GM19324 (cell line): Measurements from ENCODE around the gene GLI3.

ENCODE experiments used
- ATAC-seq: cut with Tn5 transposase; IDR thresholded peaks from one replicate; pipeline ENCODE4 v1.9.1; 2021; ENCODE audit warnings: mild to moderate bottlenecking, moderate library complexity; ENCODE audit not compliant: unreplicated experiment, low FRiP score

The GLI3 gene

DNA sequence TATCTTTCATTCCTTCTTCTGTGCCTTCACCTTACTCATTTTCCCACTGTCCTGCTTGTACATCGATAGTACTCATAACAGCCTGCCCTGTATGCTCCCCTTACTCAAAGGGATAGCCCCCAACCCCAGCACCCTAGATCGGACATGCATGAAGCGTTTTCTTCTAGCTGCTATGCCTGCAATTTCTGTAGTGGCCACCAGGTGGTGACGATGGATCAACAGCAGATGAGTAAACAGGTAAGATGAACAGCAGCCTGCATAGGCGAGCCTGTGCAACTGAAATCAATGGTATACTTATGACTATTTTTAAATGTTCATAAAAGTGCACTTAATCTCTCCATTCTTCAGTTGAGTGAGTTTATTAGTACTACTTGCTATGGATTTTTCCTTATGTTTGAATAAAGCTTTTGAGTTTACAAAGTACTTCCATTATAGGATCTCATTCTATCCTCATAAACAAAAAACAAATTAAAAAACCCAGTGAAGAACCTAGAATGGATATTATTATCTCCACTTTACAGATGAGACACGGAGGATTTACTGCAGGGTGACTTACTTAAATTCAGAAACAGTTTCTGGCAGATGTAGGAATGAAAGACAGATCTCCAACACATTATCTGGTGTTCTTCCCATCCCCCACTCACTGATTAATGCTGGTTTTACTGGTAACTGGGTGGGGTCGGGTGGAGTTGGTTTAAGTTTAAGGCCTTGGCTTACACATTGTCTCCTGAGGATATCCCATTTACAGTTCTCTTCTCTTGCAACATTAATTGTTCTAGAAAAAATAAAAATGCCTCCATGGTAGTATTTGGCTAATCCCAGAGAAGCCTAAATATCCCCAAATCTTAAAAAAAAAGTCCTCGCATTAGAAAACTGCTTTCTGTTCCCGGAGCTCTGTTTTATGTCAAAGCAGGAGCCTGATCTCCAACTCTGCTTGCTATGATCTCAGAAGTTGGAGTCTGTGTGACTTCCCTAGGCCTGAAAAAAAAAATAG, 222.1 kb downstream of the GLI3 start:
- ATAC-seq = no peak

DNA sequence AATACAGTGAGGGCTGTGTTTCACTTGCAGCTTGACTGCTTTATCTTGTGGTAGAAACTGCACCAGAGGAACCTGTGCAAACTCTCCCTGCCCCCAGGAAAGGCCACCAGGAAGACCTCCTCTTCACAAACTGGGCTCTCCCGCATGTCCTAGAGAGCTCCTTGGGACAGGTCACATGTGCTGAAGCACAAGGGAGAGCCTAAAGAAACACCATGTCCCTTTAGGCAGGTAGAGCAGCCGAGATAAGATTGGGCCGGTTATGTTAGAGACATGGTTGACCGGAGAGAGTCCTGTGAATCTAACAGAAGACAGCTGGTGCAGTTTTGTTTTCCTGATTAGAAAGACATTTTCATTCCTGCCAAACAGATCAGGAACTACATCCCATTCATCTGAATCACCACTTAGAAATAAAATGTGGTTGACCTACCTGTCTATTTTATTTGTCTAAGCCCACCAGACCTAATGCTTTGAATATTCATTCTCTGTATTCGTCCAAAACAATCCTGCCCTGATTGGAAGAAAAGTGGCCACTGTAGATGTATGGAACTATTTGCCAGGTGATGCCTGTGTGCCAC, 224.1 kb downstream of the GLI3 start:
- no peak for ATAC-seq

DNA sequence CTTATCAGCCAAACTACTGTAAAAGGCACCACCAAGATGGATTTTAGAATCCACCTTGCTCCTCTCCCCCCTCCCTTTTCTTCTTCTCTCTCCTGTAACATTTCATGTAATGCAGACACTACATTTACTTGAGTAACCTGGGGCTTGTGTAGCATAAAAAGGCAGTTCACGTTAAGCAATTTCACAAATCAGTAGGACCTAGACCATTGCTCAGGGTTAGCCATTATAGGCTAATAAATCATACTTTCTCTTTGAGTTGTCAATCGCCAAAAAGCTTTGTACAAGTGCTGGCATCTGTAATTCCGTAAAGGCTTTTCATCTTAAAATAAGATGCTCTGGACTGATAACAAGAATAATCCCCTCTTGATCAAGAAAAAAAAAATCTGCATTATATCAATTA, 224.7 kb downstream of the GLI3 start:
- ATAC-seq = no peak

DNA sequence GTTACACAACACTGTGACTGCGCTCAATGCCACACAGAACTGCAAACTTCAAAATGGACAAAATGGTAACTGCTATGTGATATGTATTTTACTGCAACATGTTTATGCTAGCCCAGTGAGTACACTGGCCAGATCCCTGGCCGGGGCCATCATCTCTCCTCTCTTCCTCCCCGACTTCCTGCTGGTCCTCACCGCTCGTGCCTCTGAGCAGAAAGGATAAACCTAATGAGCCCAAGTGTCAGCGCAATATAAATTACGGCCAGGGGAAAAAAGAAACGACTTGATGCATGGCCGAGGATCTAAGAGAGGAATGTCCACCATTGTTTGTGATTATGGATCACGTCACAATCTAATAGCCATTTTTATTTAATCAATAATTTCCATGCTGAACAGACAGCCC, 225.2 kb downstream of the GLI3 start:
- ATAC-seq = no peak

DNA sequence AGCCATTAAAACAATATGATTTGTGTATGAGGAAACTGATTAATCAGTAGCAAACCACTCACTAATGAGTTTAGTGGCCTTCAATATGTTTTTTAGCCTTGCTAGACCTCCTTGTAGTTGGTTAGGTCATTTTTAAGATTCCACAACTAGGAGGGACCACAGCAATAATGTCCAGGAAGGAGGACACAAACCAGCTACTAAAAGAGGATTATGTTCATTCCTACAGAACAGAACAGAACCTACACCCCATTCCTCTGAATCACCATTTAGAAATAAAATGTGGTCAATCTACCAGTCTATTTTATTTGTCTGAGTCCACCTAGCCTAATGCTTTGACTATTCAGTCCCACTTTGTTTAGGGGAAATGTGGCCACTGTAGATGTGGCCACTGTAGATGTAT, 226.3 kb downstream of the GLI3 start:
- no peak for ATAC-seq

DNA sequence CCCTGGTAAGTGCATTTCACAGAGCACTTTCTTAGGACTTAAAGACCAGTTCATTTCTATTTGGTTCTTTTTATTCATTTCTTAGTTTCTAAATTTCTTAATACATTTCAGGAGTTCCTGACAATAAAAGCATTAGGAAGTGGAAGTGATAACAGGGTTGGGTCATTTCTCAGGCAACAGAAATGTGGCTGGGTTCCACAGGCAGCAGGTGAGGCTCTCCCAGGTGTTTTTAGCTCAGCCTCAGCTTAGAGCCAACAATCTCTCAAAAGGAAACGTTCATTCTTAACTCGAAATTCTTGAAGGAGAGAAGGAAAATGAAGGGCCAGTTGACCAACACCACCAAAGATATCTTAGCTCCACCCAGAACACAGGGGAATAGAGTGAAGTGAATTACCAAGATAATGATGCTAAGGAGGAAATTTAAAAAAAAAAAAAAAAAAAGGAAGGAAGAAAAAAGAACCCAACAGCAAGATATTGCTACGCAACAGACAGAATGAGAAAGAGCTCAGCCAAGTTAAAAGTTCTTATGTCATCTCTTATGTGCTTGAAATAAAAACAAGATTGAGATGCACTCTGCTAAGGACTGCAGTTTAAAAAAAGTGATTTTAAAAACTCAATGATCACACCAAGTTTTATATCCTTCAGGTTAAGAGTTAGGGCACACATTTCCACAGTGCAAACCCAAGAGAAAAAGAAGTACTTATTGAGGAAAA, 230.1 kb downstream of the GLI3 start:
- no peak for ATAC-seq

DNA sequence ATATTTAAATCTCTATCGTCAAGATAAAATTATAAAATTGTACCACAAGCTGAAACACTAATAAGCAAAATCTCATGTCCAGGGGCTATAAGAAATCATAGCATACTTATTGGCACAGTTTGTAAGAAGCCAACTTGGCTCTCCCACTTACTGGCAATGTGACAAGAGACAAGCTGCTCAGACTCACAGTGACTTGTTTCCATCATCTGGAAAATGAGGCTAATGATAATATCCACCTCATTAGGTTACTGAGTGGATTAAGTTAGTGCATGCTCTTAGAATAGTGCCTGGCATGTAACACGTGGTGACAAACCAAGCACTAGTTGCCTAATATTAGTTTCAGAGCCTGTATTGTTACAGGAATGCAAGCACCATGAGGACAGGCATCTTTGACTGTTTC, 234.4 kb downstream of the GLI3 start:
- no peak for ATAC-seq

DNA sequence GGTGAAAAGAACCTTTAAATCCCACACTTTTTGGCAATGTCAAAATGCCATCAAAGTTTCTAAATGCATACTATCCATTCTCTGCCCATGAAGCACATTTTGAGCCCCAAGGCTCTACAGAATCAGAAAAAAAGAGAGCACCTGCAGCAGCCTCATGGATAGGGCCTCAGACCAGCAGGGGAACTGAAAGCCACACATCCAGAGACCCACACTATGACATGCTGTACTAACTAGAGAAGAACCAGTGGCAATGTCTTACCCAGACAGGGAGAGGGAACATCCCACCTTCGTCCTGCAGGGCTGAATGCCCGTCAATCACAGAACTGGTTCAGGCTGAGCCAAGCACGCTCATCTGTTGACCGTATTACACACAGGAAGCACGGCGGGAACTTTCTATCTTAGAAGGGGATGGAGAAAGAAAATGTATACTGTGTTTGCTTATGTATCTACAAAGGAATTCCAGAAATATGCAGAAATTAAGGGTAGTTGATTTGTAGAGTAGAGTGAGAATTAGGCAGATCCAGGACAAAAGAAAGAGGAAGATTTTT, 237.2 kb downstream of the GLI3 start:
- no peak for ATAC-seq

DNA sequence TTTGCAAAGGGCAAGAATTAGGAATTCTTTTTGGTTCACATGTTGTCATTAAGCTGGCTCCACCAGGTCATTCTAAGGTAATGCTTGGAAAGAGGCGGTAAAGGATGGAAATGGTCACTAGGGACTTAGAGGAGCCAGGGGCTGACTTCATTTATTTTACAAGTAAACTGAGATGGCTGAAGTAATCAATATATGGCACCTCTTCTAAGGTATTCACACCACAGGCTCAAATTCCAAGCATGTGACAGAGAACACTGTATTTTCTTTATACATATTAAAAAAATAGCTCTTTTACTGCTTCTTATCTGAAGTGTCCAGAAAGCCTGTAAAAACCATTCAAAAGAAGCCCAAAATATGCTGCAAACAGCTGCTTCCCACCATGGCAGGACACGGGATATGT, 239.0 kb downstream of the GLI3 start:
- no peak for ATAC-seq

DNA sequence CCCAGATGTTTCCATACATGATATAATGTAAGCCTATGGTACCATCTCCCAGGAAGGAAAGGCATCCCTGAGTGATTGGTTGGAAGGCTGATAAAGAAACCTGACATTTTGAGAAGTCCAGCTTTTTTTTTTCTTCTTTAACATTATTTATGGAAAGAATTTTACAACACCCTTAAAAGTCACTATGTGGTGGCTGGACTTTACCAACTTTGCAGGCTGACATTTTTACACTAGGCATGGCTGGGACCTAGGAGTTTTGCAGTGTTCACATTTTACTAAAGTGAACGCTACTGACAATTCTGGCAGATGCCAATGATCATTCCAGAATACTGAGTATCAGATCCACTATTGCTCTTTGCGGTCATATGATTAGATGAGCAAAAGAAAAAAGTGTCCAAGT, 239.9 kb downstream of the GLI3 start:
- ATAC-seq = no peak

DNA sequence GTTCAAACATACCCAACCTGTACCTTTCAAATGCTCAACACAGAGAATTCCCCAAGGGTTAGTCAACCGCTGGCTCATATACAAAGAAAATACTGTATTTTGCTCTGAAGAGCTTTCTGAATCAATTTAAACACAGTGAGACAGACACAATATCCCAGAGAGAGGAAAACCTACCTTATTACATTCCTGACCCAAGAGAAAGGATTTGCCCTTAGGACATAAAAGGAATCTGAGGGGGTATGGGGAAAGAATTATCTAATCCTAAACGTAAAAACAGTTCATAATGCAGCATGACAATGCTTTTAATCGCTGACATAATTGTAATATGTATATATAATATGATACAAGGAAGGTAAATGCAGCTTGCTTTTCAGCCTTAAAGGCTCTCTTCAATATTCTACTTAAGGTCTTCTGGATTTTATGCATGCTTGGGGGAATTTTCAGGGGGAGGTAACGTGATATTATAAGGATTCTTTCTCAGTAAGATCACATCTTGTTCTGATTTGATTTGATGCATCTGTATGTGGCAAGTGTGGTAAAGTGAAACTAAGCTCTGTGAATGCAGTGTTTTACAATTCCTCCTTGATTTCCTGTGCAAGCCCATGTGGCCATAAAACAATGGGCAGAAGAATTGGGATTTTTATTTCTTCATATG, 240.5 kb downstream of the GLI3 start:
- ATAC-seq = no peak

DNA sequence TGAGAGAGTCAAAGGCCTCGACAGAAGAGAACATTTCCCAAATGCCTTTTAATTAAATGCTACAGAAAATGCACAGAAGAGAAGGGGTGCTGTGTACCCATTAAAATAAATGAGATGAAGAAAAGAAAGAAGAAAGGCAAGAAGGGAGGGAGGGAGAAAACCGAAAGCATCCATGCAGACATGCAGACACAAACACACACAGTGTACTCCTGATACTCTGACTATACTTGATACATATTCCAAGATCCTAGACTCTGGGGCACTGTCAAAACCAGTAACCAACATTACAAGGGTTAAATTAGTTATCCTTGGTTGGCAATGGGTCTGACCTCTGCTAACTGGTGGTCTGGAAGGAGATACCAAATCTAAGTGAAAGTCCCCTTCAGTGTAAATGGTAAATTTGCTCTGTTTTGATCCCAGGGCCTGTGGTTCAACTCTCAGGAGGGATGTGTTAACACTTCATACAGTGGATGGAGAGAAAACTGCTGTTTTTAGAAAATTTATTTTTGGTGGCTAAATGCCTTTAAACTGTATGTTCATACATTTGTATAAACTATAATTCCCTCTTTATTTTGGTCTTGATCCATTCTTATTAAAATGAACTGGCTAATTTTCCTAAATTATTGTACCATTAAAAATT, 241.3 kb downstream of the GLI3 start:
- no peak for ATAC-seq

DNA sequence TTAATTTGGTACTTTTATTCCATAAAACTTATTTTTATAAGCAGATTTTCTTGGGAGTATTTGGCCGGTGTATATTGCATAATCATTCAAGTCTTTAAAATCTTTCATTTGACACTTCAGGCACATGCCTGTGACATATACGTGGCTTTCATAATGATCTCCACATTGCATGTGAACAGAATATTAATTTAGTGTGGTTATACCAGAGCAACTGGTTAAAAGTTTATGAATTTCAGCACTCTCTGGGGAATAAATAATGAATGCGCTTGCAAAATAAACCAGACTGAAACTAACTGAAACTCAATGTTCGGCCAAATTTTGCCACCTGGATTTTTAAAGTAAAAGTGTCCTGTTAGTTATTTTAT, 242.3 kb downstream of the GLI3 start:
- no peak for ATAC-seq

DNA sequence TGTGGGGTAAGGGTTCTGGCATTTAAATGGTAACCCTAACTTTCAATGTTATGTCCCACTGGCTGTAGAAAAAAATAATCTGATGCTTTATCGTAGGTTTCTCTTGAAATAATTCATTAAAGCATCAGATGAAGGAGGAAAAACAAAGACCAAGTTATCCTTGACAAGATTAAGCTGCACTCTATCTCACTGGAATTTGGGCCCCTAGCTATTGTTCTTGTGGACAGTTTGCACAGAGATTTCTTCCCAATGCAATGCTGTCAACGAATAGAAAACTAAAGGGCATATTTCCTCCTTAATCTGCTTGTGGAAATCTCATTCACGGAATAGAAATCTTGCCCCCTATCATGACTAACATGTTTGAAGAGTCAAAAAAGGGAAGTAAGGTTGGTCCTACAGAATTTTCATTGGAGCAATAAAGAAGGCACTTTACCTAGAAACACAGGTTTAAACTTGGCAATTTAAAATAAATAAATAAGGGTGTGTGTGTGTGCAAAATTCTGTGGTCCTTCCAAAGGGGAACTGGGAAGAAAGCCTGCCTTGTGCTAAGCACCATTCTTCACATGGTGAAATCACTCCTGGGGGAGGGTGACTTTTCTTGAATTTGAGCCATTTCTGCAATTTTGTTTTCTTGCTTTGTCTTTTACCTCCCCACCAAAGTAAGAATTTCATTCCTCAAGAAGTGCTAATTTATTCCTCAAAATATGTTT, 242.8 kb downstream of the GLI3 start:
- no peak for ATAC-seq

DNA sequence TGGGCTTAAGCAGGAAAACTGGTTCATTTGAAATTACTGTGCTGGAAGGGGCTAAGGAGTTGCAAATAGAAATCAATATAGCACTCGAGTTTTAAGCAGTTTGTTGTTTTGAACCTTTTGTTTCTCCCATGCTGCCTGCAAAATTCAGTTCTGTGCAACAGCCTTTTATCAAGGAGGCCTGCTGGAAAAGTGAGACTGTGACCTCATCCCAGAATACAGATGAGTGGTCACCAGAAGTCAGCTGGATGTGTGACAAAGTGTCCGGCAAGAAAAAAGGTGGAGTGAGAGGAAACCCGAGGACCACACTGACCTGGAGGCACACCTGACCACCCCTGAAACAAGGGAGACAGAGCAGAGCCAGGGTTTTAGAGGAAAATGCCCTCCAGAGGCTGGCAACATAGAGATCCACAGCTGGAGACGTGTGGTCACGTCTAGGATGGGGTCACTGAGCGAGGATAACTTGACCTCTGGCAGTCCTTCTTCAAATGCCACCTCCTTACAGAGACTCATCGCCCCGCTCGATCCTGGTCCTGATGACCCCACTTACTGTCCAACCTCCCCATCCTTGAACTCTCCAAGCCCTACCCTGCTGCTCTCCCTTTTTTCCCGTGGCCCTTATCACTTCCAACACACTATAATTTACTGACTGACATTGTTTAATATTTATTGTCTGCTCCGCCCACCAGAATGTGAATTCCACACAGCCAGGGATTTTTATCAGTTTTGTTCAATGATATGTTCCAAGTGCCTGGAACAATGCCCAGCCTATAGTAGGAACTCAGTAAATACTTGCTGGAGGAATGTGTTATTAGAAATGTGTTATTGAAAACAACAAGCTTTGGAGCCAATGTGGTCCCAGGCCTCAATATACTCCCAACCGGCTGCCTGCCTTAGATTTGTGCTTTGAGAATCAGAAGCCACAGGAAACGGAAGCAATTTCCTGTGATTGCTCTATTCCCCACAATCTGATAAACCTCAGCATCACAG, 243.8 kb downstream of the GLI3 start:
- ATAC-seq = no peak

DNA sequence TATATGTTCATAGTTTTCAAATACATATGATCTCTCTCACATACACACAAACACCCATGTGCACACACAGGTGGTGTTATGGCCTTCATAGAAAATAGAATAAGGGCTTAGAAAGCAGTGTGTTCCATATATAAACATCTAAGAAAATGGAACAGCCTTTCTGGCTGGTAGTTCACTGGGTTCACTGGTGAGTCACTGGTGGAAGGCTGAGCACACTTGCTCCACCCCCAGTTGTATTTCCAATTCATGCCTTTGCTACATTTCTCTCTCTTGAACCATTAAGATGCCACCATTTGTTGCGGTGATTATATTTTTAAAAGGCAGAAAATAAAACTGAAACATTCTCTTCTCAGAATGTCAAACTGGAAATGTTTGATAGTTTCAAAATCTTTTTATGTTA, 252.1 kb downstream of the GLI3 start:
- no peak for ATAC-seq

DNA sequence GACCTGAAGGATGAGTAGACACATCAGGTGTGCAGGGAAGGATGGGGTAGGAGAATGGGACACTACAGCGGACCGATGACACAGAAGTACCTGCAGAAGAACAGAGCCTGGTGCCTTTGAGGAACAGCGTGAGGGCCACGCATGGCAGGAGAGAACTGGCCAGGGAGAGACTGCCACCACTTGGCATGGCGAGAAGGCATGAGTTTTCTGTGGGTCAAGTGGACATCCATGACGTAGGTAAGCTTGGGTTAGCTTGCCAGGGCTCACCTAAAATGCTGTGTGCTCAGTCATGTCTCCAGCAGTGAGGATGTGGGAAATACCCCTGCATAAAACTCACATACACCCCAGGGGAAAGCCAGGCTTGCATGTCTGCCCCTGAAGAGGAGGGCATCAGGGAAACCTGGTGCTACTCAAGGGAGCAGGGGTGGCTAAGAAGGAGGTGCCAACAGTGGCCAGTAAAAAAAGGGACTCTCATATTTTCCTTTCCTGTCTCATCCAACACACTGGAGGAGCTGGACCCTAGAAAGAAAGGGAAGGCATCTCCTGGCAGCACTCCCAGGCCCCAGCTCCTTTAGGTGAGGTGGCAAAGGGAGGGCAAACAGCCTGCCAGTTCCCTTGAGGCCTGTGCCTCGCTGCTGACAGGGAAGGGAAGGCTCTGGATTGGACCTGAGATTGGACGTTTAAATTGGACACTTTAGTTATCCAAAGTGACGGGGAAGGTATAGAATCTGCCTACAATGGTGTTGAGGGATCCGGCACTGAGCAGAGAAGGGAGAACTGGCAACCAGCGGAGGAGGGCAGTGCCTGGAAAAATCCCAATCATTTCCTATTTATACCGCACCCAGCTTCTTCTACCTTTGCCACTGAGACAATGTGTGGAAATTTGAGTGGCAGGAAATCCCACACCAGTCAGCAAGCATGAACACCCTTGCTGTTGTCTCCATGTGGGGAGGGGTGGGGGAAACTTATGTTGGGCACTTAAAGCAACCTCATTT, 255.7 kb downstream of the GLI3 start:
- no peak for ATAC-seq
